HG02571 (cell line): ENCODE measurements around the gene FIGLA.
"Not testable (repeated sequence)": the region's sequence is repeated elsewhere in the genome, so short reads cannot be mapped to it uniquely, and the experiment has no call there.

Experiments used
- ATAC-seq: cut with Tn5 transposase; IDR thresholded peaks from one replicate; pipeline ENCODE4 v1.9.1; 2021; ENCODE audit warnings: mild to moderate bottlenecking, moderate library complexity; ENCODE audit not compliant: unreplicated experiment

The FIGLA gene

GRCh38 chr2:70808983-70809958 is 18.8 kb upstream of the FIGLA start:
- ATAC-seq: no peak

- ATAC-seq: no peak
Observed at GRCh38 chr2:70807828-70808118, 17.3 kb upstream of the FIGLA start.

GRCh38 chr2:70807102-70807827 is 16.8 kb upstream of the FIGLA start:
- ATAC-seq: no peak

GRCh38 chr2:70806620-70807019 is 16.2 kb upstream of the FIGLA start:
- no peak for ATAC-seq

- ATAC-seq: no peak
Observed at GRCh38 chr2:70806013-70806412, 15.6 kb upstream of the FIGLA start.

GRCh38 chr2:70801607-70802263 is 11.3 kb upstream of the FIGLA start:
- no peak for ATAC-seq

- no peak for ATAC-seq
Observed at GRCh38 chr2:70799706-70800105, 9.3 kb upstream of the FIGLA start.

GRCh38 chr2:70797996-70798395 is 7.6 kb upstream of the FIGLA start:
- not testable (repeated sequence) for ATAC-seq

- ATAC-seq: no peak
Observed at GRCh38 chr2:70797506-70797905, 7.1 kb upstream of the FIGLA start.

GRCh38 chr2:70796262-70796661 is 5.8 kb upstream of the FIGLA start:
- ATAC-seq: no peak

- ATAC-seq: no peak
Observed at GRCh38 chr2:70795164-70795995, 4.9 kb upstream of the FIGLA start.

- ATAC-seq: no peak
Observed at GRCh38 chr2:70793450-70793849, 3.0 kb upstream of the FIGLA start.

- no peak for ATAC-seq
Observed at GRCh38 chr2:70789304-70790135, 923 bp downstream of the FIGLA start.

- no peak for ATAC-seq
Observed at GRCh38 chr2:70785137-70785911, 5.1 kb downstream of the FIGLA start.

GRCh38 chr2:70784320-70784719 is 6.1 kb downstream of the FIGLA start:
- no peak for ATAC-seq

GRCh38 chr2:70779911-70780545 is 10.4 kb downstream of the FIGLA start:
- ATAC-seq: no peak

- no peak for ATAC-seq
Observed at GRCh38 chr2:70779491-70779890, 11.0 kb downstream of the FIGLA start.

GRCh38 chr2:70778676-70779075 is 11.8 kb downstream of the FIGLA start:
- no peak for ATAC-seq

- no peak for ATAC-seq
Observed at GRCh38 chr2:70777450-70777849, 13.0 kb downstream of the FIGLA start.
